HepG2 (cell line): Measurements from ENCODE around the gene SAMD10. TPM values are rescaled to one million over a fixed set of nuclear protein-coding genes. Genes with fewer than 3 reads are reported as not detected.

Source experiments
- AGO1 ChIP-seq: fragments of 200-400 bp; formaldehyde crosslinking; IDR thresholded peaks from 2 replicates; pipeline ENCODE4 v1.6.1; 2017; ENCODE audit warnings: mild to moderate bottlenecking, low read depth, low read length, moderate library complexity; ENCODE audit not compliant: poor library complexity, severe bottlenecking
- CENPX ChIP-seq: sonication (generic); formaldehyde crosslinking; IDR thresholded peaks from 2 replicates; pipeline ENCODE4 v1.9.0; 2021; ENCODE audit warnings: mild to moderate bottlenecking, missing genetic modification reagents, moderate library complexity
- KMT2B ChIP-seq: IDR thresholded peaks from 2 replicates; pipeline ENCODE4 v1.6.1; 2016; ENCODE audit warnings: missing genetic modification reagents, missing compliant biosample characterization
- NCOA2 ChIP-seq: sonication (generic); formaldehyde crosslinking; IDR thresholded peaks from 2 replicates; pipeline ENCODE4 v1.8.0; 2022; ENCODE audit warnings: inconsistent platforms
- PAX8 ChIP-seq: sonication (generic); formaldehyde crosslinking; IDR thresholded peaks from 2 replicates; pipeline ENCODE4 v1.8.0; 2022; ENCODE audit warnings: mild to moderate bottlenecking, missing genetic modification reagents, borderline replicate concordance
- REXO4 ChIP-seq: sonication (generic); formaldehyde crosslinking; IDR thresholded peaks from 2 replicates; pipeline ENCODE4 v1.8.0; 2022; ENCODE audit warnings: missing genetic modification reagents, mild to moderate bottlenecking, borderline replicate concordance
- SPEN ChIP-seq: sonication (generic); formaldehyde crosslinking; IDR thresholded peaks from 2 replicates; pipeline ENCODE4 v1.5.1; 2020; ENCODE audit warnings: low read depth, mild to moderate bottlenecking, missing genetic modification reagents
- SYNCRIP ChIP-seq: fragments of 200-400 bp; formaldehyde crosslinking; IDR thresholded peaks from 2 replicates; pipeline ENCODE4 v1.6.1; 2018; ENCODE audit warnings: mild to moderate bottlenecking, low read depth, low read length; ENCODE audit not compliant: insufficient read depth
- TCF7 ChIP-seq: sonication (generic); IDR thresholded peaks from 2 replicates; pipeline ENCODE4 v1.6.1; 2016; ENCODE audit warnings: antibody characterized with exemption, low read depth
- TRIM24 ChIP-seq: sonication (generic); formaldehyde crosslinking; IDR thresholded peaks from 2 replicates; pipeline ENCODE4 v1.8.0; 2022; ENCODE audit warnings: mild to moderate bottlenecking, missing genetic modification reagents
- TSC22D2 ChIP-seq: sonication (generic); formaldehyde crosslinking; IDR thresholded peaks from 2 replicates; pipeline ENCODE4 v1.5.1; 2020; ENCODE audit warnings: missing genetic modification reagents, mild to moderate bottlenecking, borderline replicate concordance
- XBP1 ChIP-seq: sonication (generic); formaldehyde crosslinking; IDR thresholded peaks from 2 replicates; pipeline ENCODE4 v1.5.0; 2020; ENCODE audit warnings: missing genetic modification reagents
- ZNF121 ChIP-seq: sonication (generic); formaldehyde crosslinking; IDR thresholded peaks from 2 replicates; pipeline ENCODE4 v1.5.0; 2020; ENCODE audit warnings: mild to moderate bottlenecking, missing genetic modification reagents
- ZNF205 ChIP-seq: IDR thresholded peaks from 2 replicates; pipeline ENCODE4 v1.6.1; 2018; ENCODE audit warnings: missing biosample characterization, missing genetic modification reagents
- ZNF256 ChIP-seq: sonication (generic); formaldehyde crosslinking; conservative IDR thresholded peaks from 2 replicates; pipeline ENCODE4 v1.4.0; 2020; ENCODE audit warnings: missing genetic modification reagents
- ZNF34 ChIP-seq: sonication (generic); formaldehyde crosslinking; IDR thresholded peaks from 2 replicates; pipeline ENCODE4 v1.4.0; 2020; ENCODE audit warnings: mild to moderate bottlenecking, missing genetic modification reagents, borderline replicate concordance
- ZNF550 ChIP-seq: sonication (generic); formaldehyde crosslinking; IDR thresholded peaks from 2 replicates; pipeline ENCODE4 v1.4.0; 2020; ENCODE audit warnings: mild to moderate bottlenecking, missing genetic modification reagents, borderline replicate concordance
- ZNF678 ChIP-seq: sonication (generic); formaldehyde crosslinking; IDR thresholded peaks from 2 replicates; pipeline ENCODE4 v1.4.0; 2020; ENCODE audit warnings: mild to moderate bottlenecking, missing genetic modification reagents
- ZNF747 ChIP-seq: sonication (generic); formaldehyde crosslinking; IDR thresholded peaks from 2 replicates; pipeline ENCODE4 v1.8.1; 2023; ENCODE audit warnings: missing genetic modification reagents, mild to moderate bottlenecking, borderline replicate concordance
- ZNF776 ChIP-seq: sonication (generic); formaldehyde crosslinking; IDR thresholded peaks from 2 replicates; pipeline ENCODE4 v1.4.0; 2020; ENCODE audit warnings: mild to moderate bottlenecking, missing genetic modification reagents
- ZSCAN12 ChIP-seq: sonication (generic); formaldehyde crosslinking; IDR thresholded peaks from 2 replicates; pipeline ENCODE4 v1.9.0; 2021; ENCODE audit warnings: mild to moderate bottlenecking, missing genetic modification reagents
- polyA plus RNA-seq, 8 experiments: library from polyadenylated mRNA; depleted of rRNA in 3 of 8; stranded (reverse) in 7 of 8; unstranded in 1 of 8; fragments of >200 nt; fragmentation: Illumina TruSeq in 4 of 8; extraction: Trizol in 4 of 8; gene quantifications; 2 replicates each; pipeline versions ENCODE4 v1.2.1 to v1.2.3, GENCODE V29; 2011 to 2016; ENCODE audit warnings: low read depth in 4 of 8, missing spikeins in 1 of 8, mixed read lengths in 1 of 8; ENCODE audit not compliant: insufficient read depth in 1 of 8
- total RNA-seq, 5 experiments: library from RNA; depleted of rRNA; stranded (reverse); fragments of >200 nt; fragmentation: Illumina TruSeq; extraction: Trizol; gene quantifications; 2 replicates each; pipeline ENCODE4 v1.2.3, GENCODE V29; 2016; ENCODE audit warnings: low read depth in 1 of 5
- TF ChIP-seq, protein P1 (sequence below): sonication (generic); formaldehyde crosslinking; conservative IDR thresholded peaks from 2 replicates; pipeline ENCODE4 v1.5.0; 2020; ENCODE audit warnings: missing genetic modification reagents
- TF ChIP-seq, protein P2 (sequence below): sonication (generic); formaldehyde crosslinking; conservative IDR thresholded peaks from 2 replicates; pipeline ENCODE4 v1.4.0; 2020; ENCODE audit warnings: missing genetic modification reagents
- TF ChIP-seq, protein P3 (sequence below): sonication (generic); formaldehyde crosslinking; IDR thresholded peaks from 2 replicates; pipeline ENCODE4 v1.5.0; 2020; ENCODE audit warnings: mild to moderate bottlenecking, missing genetic modification reagents
- TF ChIP-seq, protein P4 (sequence below): sonication (generic); formaldehyde crosslinking; conservative IDR thresholded peaks from 2 replicates; pipeline ENCODE4 v1.8.0; 2022; ENCODE audit warnings: mild to moderate bottlenecking, moderate library complexity, missing genetic modification reagents

SAMD10 gene
- total and polyA plus RNA-seq, 2 of the 13 experiments (the other 11 are each of a cell fraction or from before 2014, with no cell fraction given): 6.1 to 11.0 TPM

DNA sequence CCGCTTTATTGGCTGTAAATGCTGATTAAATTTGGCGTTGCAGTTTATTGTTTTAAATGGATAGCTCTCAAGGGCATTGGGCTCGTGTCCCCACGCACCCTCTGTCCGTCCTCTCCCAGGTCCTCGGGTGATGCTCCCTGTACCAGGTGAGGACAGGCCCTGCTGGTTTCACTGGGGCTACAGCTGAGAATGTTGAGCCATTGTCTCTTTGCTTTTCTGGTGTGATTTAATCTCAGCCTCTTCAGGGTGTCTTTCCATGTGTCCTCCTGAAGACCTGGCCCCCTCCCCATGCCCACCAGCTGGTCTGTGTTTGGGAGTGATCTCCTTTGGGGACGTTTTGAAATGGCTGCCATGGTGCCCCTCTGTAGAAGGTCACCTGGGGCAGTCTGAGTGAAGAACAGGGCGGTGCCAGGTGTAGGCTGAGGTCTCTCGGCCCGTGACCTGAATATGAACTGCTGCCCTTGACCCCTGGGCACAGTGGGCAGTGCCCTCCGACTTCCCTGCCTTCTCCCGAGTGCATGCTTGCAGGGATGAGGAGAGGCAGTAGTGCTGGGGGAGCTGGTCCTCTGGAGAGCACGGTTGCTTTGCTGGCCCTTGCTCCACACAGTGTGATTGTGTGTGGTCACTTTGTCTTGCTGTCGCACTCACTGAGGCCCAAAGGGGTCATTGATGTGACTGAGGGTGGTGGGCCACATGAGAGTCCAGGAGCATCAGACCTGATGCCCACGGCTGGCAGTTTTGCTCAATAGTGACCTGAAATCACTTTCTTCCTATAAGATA, 44.1 kb upstream of the SAMD10 start (continued):
- TF ChIP-seq, protein P1, sequence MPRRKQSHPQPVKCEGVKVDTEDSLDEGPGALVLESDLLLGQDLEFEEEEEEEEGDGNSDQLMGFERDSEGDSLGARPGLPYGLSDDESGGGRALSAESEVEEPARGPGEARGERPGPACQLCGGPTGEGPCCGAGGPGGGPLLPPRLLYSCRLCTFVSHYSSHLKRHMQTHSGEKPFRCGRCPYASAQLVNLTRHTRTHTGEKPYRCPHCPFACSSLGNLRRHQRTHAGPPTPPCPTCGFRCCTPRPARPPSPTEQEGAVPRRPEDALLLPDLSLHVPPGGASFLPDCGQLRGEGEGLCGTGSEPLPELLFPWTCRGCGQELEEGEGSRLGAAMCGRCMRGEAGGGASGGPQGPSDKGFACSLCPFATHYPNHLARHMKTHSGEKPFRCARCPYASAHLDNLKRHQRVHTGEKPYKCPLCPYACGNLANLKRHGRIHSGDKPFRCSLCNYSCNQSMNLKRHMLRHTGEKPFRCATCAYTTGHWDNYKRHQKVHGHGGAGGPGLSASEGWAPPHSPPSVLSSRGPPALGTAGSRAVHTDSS: no peak
- TF ChIP-seq TCF7 (no peak), ZNF678 (CRISPR knock-in tag) (no peak), REXO4 (0 out of 2 replicates have a peak, but pooled peaks have one; percentile 1), TSC22D2 (CRISPR knock-in tag) (peak; percentile 16; the same call in 1 of the 2 replicates), AGO1 (no peak), ZNF747 (CRISPR knock-in tag) (no peak), XBP1 (CRISPR knock-in tag) (no peak), ZNF550 (0 out of 2 replicates have a peak, but pooled peaks have one; percentile 20), SPEN (CRISPR knock-in tag) (no peak; the same call in 1 of the 2 replicates), ZNF121 (CRISPR knock-in tag) (no peak), ZNF205 (no peak), TRIM24 (CRISPR knock-in tag) (no peak), SYNCRIP (no peak), CENPX (no peak), KMT2B (CRISPR knock-in tag) (no peak), ZNF256 (CRISPR knock-in tag) (no peak), NCOA2 (no peak), ZSCAN12 (CRISPR knock-in tag) (no peak), ZNF776 (peak; percentile 90), ZNF34 (CRISPR knock-in tag) (no peak), PAX8 (CRISPR knock-in tag) (no peak)
- TF ChIP-seq, protein P2, sequence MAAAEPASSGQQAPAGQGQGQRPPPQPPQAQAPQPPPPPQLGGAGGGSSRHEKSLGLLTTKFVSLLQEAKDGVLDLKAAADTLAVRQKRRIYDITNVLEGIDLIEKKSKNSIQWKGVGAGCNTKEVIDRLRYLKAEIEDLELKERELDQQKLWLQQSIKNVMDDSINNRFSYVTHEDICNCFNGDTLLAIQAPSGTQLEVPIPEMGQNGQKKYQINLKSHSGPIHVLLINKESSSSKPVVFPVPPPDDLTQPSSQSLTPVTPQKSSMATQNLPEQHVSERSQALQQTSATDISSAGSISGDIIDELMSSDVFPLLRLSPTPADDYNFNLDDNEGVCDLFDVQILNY (CRISPR knock-in tag): no peak
- TF ChIP-seq, protein P3, sequence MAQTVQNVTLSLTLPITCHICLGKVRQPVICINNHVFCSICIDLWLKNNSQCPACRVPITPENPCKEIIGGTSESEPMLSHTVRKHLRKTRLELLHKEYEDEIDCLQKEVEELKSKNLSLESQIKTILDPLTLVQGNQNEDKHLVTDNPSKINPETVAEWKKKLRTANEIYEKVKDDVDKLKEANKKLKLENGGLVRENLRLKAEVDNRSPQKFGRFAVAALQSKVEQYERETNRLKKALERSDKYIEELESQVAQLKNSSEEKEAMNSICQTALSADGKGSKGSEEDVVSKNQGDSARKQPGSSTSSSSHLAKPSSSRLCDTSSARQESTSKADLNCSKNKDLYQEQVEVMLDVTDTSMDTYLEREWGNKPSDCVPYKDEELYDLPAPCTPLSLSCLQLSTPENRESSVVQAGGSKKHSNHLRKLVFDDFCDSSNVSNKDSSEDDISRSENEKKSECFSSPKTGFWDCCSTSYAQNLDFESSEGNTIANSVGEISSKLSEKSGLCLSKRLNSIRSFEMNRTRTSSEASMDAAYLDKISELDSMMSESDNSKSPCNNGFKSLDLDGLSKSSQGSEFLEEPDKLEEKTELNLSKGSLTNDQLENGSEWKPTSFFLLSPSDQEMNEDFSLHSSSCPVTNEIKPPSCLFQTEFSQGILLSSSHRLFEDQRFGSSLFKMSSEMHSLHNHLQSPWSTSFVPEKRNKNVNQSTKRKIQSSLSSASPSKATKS: no peak
- TF ChIP-seq, protein P4, sequence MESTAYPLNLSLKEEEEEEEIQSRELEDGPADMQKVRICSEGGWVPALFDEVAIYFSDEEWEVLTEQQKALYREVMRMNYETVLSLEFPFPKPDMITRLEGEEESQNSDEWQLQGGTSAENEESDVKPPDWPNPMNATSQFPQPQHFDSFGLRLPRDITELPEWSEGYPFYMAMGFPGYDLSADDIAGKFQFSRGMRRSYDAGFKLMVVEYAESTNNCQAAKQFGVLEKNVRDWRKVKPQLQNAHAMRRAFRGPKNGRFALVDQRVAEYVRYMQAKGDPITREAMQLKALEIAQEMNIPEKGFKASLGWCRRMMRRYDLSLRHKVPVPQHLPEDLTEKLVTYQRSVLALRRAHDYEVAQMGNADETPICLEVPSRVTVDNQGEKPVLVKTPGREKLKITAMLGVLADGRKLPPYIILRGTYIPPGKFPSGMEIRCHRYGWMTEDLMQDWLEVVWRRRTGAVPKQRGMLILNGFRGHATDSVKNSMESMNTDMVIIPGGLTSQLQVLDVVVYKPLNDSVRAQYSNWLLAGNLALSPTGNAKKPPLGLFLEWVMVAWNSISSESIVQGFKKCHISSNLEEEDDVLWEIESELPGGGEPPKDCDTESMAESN: no peak
